NCI-H2029 treated with DMSO at 0.1 percent for 48 hours (cell line): ENCODE results near the gene PRKCH.

Source experiments
- DNase-seq: peaks from one replicate; lab custom pipeline; 2025; lab: John Stamatoyannopoulos, UW

PRKCH gene

GRCh38 chr14:61589691-61590581, 268.6 kb downstream of the PRKCH start:
- DNase-seq: no peak

GRCh38 chr14:61591862-61592261, 270.5 kb downstream of the PRKCH start:
- no peak for DNase-seq

GRCh38 chr14:61593330-61593729, 272.0 kb downstream of the PRKCH start:
- DNase-seq: no peak

- DNase-seq: no peak
These were observed 275.6 kb downstream of the PRKCH start for GRCh38 chr14:61596990-61597389.

- no peak for DNase-seq
These were observed 277.6 kb downstream of the PRKCH start for GRCh38 chr14:61598980-61599379.

- no peak for DNase-seq
These were observed 278.6 kb downstream of the PRKCH start for GRCh38 chr14:61599942-61600341.
